Heart left ventricle (tissue), 16 donors: ENCODE results near the gene YWHAH. TPM values are rescaled to one million over a fixed set of nuclear protein-coding genes. Genes with fewer than 3 reads are reported as not detected.

Experiments used
- ATAC-seq, 4 donors: fragments of 200-7000 bp; cut with Tn5 transposase; one replicate each; pipeline ENCODE4 v1.9.1; 2020 to 2022; ENCODE audit warnings: moderate library complexity in 4 of 4, mild to moderate bottlenecking in 3 of 4, moderate number of reproducible peaks in 1 of 4
- DNase-seq, 5 donors: peaks; one replicate each; pipeline ENCODE4 v3.0.0-alpha.2; 2020
- H3K27ac ChIP-seq, 12 donors: fragments of 200-600 bp; sonication (generic) in 4 of 12; one replicate each; pipeline versions ENCODE4 v1.5.0 to v1.8.0; 2016 to 2022; ENCODE audit warnings: mild to moderate bottlenecking in 2 of 12
- H3K27me3 ChIP-seq, 9 donors: fragments of 200-600 bp; sonication (generic) in 2 of 9; one replicate each; pipeline versions ENCODE4 v1.5.1 to v1.8.0; 2016 to 2022; ENCODE audit warnings: mild to moderate bottlenecking in 3 of 9
- H3K36me3 ChIP-seq, 9 donors: fragments of 200-600 bp; sonication (generic) in 2 of 9; one replicate each; pipeline versions ENCODE4 v1.5.0 to v1.8.0; 2018 to 2022; ENCODE audit warnings: mild to moderate bottlenecking in 2 of 9
- H3K4me1 ChIP-seq, 12 donors: fragments of 200-600 bp; sonication (generic) in 4 of 12; one replicate each; pipeline versions ENCODE4 v1.5.0 to v1.8.0; 2016 to 2022; ENCODE audit warnings: mild to moderate bottlenecking in 3 of 12
- H3K4me3 ChIP-seq, 12 donors: fragments of 200-600 bp; sonication (generic) in 4 of 12; one replicate each; pipeline versions ENCODE4 v1.5.0 to v1.8.0; 2017 to 2022; ENCODE audit warnings: mild to moderate bottlenecking in 9 of 12, moderate library complexity in 4 of 12
- H3K9me3 ChIP-seq, 12 donors: fragments of 200-600 bp; sonication (generic) in 4 of 12; one replicate each; pipeline versions ENCODE4 v1.5.0 to v1.8.0; 2016 to 2022; ENCODE audit warnings: mild to moderate bottlenecking in 1 of 12
- POLR2A ChIP-seq, 2 donors: fragments of 450-650 bp; IDR thresholded peaks; one replicate each; pipeline ENCODE4 v1.6.1; 2017; ENCODE audit warnings: antibody characterized with exemption in 2 of 2, mild to moderate bottlenecking in 2 of 2, moderate library complexity in 2 of 2
- WGBS, 4 donors: extraction: QIAGEN DNeasy Blood & Tissue Kit in 2 of 4; methylation state at CpG; one replicate each; pipeline versions ENCODE4 v1.1.5 to v1.1.7; 2013 to 2018; 5-methylcytosine and 5-hydroxymethylcytosine counted together
- intact Hi-C, 10 donors: fragments of 100-400 bp; cut with DNase I; formaldehyde crosslinking; loops; one replicate each; pipeline versions ENCODE4 v1.11.1 to v1.14.2; 2022
- polyA plus RNA-seq, 2 donors: library from polyadenylated mRNA; stranded (reverse); fragments of 200-250 nt; gene quantifications; one replicate each; pipeline ENCODE4 v1.2.3, GENCODE V29; 2013
- total RNA-seq, 9 donors: library from RNA; depleted of rRNA in 2 of 9; stranded (reverse); fragments of >200 nt in 2 of 9; fragmentation: NEBNext Ultra II Directional in 3 of 9; extraction: Animal tissue kit (Norgen Biotek cat#: 25700) in 3 of 9; gene quantifications; one replicate each; pipeline versions ENCODE4 v1.1.0 to v1.2.4, GENCODE V29; 2016 to 2023
- TF ChIP-seq, protein P1 (sequence below), 12 donors: fragments of 200-600 bp; sonication (generic) in 4 of 12; IDR thresholded peaks; one replicate each; pipeline versions ENCODE4 v1.5.0 to v1.8.0; 2018 to 2022; ENCODE audit warnings: antibody characterized with exemption in 12 of 12, mild to moderate bottlenecking in 5 of 12
- donor health status: ischemic (EF 13 %, LVEDD 7.1; RV severe dilation, severe dysfunction).
- donor health status: healthy with polysubstance abuse.
- donor health status: DM: no; HTN: yes; CAD: no.
- donor health status: DM: no; HTN: no; CAD: no.
- donor health status: ischemic (EF 25% LVEDD 6.9; RV normal size, moderate dysfunction).
- donor health status: ischemic (EF 25% LVEDD 5.7; RV mildly dilated, moderate dysfunction).
- donor health status: healthy.
- donor health status: DM: yes; HTN: yes; CAD: no.
- donor health status: ischemic (EF 35%, LVEDD 5.7; RV mildly dilated, moderate dysfunction).
- donor health status: nonischemic (EF 11% LVEDD 7.7; RV severe dilation, severe dysfunction).
- donor health status: DM: yes; HTN: yes; CAD: no.
- donor health status: PGD.
- donor health status: ischemic (EF 29% LVEDD 5.4; RV normal size, mild dysfunction).
- donor health status: nonischemic (EF 23%, LVEDD 6.1; RV moderate dilation, normal function).

The YWHAH gene
- total and polyA plus RNA-seq, 11 donors, result 47.2 to 126 (median 84.1) TPM

DNA sequence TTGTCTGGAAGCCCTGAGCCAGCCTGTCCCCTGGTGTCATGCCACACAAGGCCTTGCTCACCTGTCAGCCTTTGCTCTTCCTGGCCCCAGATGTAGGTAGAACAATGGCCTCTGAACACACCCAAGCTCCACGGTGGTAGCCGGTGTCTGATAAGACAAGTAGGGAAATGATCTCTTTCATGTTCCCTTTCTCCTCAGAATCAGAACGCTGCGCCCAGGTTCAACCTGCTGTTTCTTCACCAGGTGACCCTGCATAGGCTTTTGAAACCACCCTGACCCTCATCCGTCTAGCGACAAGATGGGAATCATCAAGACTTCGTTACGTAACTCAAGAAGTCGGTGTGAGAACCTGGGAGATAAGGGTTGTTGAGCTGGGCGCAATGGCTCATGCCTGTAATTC is 28.7 kb upstream of the YWHAH start:
- Histone ChIP-seq H3K27ac (no peak overlapping the region), H3K36me3 (peaks cover 0 to 2% (median 0%) of the 10 kb centered on the region in 9 donors), H3K4me1 (peaks cover 0 to 33% (median 0%) of the 10 kb centered on the region in 12 donors), H3K4me3 (no peak overlapping the region), H3K9me3 (no peaks in the 10 kb centered on the region), H3K27me3 (no peaks in the 10 kb centered on the region)
- DNase-seq (no peak), ATAC-seq (no peak)
- intact Hi-C loops, result no loop called here
- WGBS, 4 donors, result 81 to 91% (median 86%) methylated on average over 10 of the region's 10 CpGs
- TF ChIP-seq, protein P1, sequence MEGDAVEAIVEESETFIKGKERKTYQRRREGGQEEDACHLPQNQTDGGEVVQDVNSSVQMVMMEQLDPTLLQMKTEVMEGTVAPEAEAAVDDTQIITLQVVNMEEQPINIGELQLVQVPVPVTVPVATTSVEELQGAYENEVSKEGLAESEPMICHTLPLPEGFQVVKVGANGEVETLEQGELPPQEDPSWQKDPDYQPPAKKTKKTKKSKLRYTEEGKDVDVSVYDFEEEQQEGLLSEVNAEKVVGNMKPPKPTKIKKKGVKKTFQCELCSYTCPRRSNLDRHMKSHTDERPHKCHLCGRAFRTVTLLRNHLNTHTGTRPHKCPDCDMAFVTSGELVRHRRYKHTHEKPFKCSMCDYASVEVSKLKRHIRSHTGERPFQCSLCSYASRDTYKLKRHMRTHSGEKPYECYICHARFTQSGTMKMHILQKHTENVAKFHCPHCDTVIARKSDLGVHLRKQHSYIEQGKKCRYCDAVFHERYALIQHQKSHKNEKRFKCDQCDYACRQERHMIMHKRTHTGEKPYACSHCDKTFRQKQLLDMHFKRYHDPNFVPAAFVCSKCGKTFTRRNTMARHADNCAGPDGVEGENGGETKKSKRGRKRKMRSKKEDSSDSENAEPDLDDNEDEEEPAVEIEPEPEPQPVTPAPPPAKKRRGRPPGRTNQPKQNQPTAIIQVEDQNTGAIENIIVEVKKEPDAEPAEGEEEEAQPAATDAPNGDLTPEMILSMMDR (IDR thresholded peaks at IDR 0.05), result no peak

DNA sequence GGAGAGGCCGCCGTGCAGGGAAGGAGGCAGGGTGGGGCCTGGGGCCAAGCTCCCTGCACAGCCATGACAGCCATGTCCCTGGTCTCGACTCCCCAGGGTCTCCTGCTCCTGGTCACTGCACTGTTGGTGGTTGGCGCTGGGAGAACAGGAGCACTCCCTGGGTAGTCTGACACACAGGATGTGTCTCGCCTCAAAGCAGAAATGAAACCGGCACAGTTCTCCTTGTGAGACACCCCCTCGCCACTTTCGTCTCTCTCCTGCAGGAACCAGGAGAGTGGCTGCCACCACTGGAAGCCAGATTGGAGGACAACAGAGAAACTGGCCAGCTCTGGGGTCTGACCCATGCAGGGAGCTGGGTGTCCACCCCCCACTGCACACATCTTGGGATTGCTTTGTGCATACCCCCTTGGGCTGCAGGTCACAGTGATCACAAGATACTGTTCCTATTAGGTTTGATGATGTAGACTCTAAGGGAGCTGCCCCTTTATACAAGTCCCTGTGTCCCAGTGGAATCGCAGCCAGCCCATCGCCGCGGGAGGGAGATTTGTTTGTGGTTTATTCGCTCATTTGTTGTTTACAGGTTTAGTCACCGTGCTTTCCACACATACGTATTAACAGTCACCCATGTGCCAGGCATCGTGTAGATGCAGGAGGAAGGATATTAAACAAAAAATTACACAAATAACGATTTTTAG is 27.0 kb upstream of the YWHAH start:
- 77 to 83% (median 77%) methylated on average over 16 to 17 of the region's 17 CpGs for WGBS, 4 donors
- Histone ChIP-seq H3K27ac (peak overlapping the region in 1 of 12 donors; percentile 69), H3K36me3 (no peaks in the 10 kb centered on the region), H3K27me3 (no peaks in the 10 kb centered on the region), H3K9me3 (no peaks in the 10 kb centered on the region), H3K4me1 (peaks cover 0 to 50% (median 0%) of the 10 kb centered on the region in 12 donors), H3K4me3 (no peak overlapping the region)
- TF ChIP-seq, protein P1 (IDR thresholded peaks at IDR 0.05), result no peak
- no peak for TF ChIP-seq POLR2A (IDR thresholded peaks at IDR 0.05)
- intact Hi-C loops, result no loop called here
- ATAC-seq, result peak; percentile 14 to 64 (median 42)
- DNase-seq, result peak in 4 of 5 donors; percentile 25 to 61 (median 49)

DNA sequence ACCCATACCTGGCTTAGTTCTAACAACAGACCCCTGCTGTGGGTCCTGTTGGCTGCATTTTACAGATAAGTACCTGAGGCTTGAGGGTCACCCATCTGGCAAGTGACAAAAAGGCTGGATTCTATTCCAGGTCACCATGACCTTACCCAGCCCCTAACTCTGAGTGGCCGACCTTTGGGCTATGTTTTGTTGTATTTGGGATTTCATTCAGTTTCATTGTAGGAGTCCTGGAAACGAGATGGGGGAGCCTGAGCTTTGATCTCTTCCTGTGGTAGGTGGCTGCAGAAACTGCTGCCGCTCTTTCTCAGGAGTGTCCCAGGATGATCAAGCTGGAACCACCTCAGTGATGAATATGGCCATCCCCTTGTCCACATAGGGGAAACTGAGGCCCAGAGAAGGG is 24.6 kb upstream of the YWHAH start:
- Histone ChIP-seq H3K9me3 (no peaks in the 10 kb centered on the region), H3K36me3 (no peaks in the 10 kb centered on the region), H3K27me3 (no peaks in the 10 kb centered on the region), H3K27ac (no peak overlapping the region), H3K4me3 (no peak overlapping the region), H3K4me1 (peaks cover 0 to 71% (median 0%) of the 10 kb centered on the region in 12 donors)
- intact Hi-C loops, result no loop called here
- WGBS, 4 donors, result 85 to 95% (median 88%) methylated on average over 3 of the region's 3 CpGs
- ATAC-seq (no peak), DNase-seq (no peak)
- TF ChIP-seq POLR2A (IDR thresholded peaks at IDR 0.05), result no peak
- TF ChIP-seq, protein P1 (IDR thresholded peaks at IDR 0.05), result no peak

- WGBS, 4 donors, result 87 to 94% (median 93%) methylated on average over 3 of the region's 3 CpGs
- DNase-seq, result no peak
- H3K27me3 ChIP-seq, result no peaks in the 10 kb centered on the region
- TF ChIP-seq, protein P1 (IDR thresholded peaks at IDR 0.05), result no peak
- no peak for TF ChIP-seq POLR2A (IDR thresholded peaks at IDR 0.05)
- H3K4me3 ChIP-seq, result no peak overlapping the region
- no peak overlapping the region for H3K27ac ChIP-seq
- no peaks in the 10 kb centered on the region for H3K9me3 ChIP-seq
- H3K4me1 ChIP-seq, result peaks cover 0 to 71% (median 0%) of the 10 kb centered on the region in 12 donors
- no peak for ATAC-seq
- no peaks in the 10 kb centered on the region for H3K36me3 ChIP-seq
- intact Hi-C loops, result no loop called here
These were observed 24.0 kb upstream of the YWHAH start for GRCh38 chr22:31920306-31920705.
